ENCODE data around the gene TRIM17. TPM values are rescaled to one million over a fixed set of nuclear protein-coding genes. Genes with fewer than 3 reads are reported as not detected.

Gene TRIM17
- total RNA-seq, 1 donor from 2014 or later: 0.38 TPM

DNA sequence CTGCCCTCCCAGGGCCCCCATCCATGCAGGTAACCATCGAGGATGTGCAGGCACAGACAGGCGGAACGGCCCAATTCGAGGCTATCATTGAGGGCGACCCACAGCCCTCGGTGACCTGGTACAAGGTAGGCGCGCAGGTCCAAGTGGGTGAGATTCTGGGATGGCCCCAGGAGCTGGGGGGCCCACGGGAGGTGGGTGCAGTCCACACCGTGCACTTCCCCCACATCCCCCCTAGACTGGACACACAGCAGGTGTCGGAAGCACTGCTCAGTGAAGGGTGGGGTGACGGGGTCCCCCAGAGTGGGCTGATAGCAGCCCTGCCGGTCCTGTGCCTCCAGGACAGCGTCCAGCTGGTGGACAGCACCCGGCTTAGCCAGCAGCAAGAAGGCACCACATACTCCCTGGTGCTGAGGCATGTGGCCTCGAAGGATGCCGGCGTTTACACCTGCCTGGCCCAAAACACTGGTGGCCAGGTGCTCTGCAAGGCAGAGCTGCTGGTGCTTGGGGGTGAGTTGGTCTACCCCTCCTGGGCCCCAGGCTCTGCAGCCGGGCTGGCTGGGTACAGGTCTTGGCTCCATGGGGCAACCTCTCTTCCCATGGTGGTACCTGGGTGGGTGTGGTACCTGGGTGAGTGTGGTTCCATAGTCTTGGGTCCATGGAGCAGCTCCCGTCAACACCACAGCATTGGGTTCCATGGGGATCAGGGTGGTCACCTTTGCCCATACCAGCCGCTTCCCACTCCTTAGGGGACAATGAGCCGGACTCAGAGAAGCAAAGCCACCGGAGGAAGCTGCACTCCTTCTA, 50.4 kb downstream of the TRIM17 start:
- DNase-seq (ENCODE audit: missing footprints) (peak; percentile 71), ATAC-seq (no peak)
- intact Hi-C loops (cut with DNase I): no loop called here

DNA sequence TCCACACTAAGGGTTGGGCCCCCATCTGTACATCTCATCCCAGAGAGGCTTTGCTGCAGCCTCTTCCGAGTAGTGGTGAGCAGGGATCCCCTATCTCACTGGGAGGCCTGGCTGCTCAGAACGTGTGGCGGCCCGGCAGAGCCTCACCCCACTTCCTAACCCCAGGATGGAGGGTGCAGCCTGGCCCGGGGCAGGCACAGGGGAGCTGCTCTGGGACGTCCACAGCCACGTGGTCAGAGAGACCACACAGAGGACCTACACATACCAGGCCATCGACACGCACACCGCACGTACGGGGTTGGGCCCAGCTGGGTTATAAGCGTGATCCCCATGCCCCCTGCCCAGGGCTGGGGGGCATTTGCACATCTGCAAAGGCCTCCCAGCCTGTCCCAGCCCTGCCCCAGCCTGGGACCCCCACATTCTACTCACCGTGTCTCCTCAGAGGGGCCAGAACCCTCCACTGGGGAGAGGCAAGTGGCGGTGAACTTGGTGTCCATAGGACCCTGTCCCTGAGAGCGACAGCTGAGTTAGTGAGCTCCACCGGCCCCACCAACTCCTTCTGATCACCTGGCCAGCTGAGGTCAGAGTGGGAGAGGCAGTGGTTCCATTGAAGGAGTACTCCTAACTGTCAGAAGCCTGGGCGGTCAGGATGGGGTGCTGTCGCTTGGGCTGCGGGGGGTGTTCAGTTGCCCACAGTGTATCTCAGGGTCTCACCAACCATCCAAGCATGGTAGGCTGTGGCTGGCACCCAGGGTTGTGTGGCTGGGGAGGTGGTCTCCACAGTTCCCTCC, 51.2 kb downstream of the TRIM17 start:
- peak; percentile 47 for DNase-seq (ENCODE audit: missing footprints)
- intact Hi-C loops (cut with DNase I): no loop called here
- ATAC-seq: no peak

DNA sequence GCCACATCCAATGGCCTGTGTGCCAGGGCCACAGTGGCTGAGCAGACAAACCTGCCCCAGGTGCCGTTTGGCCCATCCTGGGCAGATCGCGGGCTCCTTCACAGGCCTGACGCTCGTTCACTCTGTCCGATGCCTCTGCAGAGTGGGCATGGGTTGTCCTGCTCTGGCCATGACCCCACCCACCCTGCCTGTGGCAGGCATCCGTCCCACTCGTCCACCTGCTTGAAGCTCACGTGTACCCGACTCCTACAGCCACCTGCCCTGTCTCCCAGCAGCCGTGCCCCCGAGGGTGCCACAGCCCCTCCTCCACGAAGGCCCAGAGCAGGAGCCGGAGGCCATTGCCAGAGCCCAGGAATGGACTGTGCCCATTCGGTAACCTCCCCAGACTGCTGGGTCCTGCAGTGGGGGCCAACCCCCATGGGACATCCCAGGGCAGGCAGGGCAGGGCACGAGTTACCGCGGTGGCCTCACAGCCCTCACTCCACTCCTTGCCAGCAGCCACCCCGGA, 51.9 kb downstream of the TRIM17 start:
- ATAC-seq (no peak), DNase-seq (ENCODE audit: missing footprints) (peak; percentile 56)
- intact Hi-C loops (cut with DNase I): no loop called here

DNA sequence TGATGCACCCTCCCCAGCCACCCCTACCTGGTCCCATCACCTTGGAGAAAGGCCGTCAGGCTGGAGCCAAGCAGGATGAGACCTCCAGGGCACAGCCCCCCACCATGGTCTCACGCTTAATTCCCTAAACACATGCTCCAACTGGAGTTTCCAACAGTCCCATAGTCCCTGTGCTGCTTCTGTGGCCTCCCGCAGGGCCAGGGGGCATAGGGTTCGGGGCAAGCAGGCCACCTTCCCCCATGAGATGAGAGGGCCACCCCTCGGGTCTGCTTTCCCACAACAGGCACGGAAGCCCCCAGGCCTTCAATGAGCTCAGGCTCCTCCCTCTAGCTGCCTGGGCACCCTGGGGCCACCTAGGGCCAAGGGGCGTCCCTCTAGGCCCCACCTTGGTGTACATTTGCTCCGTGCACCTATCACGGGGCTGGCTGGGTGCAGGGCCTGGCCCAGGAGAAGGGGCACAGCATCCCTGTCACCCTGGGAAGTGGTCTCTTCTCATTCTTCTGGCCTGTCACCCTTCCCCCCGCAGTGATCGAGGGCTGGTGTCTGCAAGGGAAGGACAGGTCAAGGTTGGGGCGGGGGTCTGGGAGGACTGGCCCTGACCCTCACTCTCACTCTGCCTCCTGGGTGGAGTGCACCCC, 52.5 kb downstream of the TRIM17 start:
- intact Hi-C loops (cut with DNase I): no loop called here
- no peak for ATAC-seq
- DNase-seq (ENCODE audit: missing footprints): peak; percentile 20

DNA sequence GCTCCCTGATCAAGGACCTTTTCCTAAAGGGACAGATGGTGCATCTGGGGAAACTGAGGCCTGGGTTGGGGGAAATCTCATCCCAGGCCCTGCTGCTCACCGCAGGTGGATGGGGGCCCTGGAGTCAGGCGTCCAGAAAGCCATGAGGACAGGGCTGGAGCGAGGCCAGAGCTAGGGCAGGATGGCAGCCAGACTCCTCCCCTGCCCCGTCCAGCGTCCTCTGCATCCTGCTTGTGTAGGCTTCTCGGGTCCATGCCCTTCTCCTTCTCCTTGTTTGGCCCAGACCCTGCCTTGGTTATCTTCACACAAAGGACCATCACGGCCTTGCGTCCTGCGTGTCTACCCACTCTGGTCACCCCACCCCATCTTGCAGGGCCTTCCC, 53.0 kb downstream of the TRIM17 start:
- ATAC-seq (no peak), DNase-seq (ENCODE audit: missing footprints) (peak; percentile 69)
- intact Hi-C loops (cut with DNase I): no loop called here

DNA sequence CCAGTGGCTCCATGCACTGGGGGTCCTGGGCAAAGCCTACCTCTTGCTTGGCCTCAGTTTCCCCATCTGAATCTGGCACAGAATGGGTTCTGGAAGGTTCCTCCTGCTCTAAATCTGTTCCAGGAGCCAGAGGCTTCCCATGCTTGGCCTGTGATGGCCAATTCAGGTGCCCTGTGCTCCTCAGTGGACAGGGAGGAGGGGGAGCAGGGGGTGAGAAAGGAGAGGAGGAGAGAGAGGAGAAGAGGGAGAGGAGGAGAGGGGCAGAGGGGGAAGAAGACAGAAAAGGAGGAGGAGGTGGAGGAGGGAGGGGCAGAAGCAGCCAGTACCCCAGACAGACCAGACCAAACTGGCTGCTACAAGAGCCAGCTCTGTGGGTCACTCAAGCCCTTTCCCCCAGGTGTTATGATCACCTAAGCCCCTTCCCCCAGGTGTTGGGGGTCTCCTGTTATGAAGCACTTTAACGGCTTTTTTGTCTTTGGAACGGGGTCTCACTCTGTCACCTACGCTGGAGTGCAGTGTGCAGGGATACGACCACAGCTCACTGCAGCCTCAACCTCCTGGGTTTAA, 53.7 kb downstream of the TRIM17 start:
- no peak for DNase-seq (ENCODE audit: missing footprints)
- intact Hi-C loops (cut with DNase I): no loop called here
- no peak for ATAC-seq

DNA sequence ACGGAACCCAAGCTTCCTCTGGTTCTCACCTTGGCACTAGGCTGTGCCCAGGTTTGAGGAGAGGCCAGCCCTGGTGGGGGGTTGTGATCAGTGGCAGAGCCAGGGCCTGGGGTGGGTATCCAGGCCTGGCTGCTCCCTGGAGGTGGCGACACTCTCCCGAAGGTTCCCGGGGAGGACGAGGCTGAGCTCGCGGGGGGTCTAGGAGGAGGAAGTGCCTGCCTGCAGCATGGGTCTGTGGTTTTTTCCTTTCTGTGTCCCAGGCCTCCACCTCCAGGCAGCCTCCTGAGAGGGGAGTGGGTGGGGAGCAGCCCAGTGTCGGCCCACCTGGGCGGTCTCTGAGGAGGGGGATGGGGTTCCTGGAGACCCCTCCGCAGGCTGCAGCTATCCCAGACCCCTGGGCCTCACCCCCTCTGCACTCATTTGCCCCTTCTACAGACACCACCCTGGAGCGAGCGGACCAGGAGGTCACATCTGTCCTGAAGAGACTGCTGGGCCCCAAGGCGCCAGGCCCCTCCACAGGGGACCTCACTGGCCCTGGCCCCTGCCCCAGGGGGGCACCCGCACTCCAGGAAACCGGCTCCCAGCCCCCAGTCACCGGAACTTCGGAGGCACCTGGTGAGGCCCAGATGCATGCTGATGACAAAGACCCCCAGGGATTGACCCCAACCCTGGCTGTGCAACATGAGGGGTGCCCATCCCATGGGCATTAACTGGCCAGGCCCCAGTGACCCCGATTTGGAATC, 54.3 kb downstream of the TRIM17 start:
- intact Hi-C loops (cut with DNase I): no loop called here
- DNase-seq (ENCODE audit: missing footprints) (peak; percentile 55), ATAC-seq (no peak)

DNA sequence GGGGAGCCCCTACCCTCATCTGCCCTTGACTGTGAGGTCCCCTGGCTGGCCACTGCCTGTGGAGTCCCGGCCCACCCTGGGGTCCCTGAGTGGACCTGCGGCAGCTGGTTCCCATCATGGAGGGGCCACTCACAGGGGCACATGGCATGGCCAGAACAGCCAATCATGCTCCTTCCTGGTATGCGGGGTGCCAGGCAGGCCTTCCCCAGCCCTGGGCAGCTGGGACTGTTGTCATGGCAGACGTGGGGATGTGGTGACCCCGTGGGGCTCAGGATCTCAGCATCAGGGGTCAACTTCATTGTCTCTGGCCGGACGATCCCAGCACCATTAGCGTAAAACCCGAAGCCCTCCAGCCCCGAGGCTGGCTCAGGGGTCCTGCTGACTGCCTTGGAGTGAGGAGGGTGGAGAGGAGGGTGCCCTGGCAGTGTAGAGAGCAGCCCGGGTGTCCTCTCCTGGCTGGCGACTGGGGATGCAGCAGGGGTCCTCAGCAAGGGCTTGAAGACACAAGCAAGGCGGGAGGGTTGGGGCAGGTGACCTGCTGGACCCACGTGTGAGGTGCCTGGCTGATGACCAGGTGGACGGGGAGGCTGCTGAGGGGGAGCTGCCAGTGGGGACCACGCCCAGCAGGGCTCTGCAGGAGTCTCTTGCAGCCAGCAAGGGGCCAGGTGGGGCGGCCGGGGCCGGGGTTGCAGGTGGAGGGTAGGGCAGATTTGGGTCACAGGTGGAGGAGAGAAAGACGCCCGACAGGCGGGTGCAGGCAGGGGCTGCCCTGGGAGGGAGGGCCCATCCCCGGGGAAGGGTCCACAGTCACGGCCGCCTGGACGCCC, 55.1 kb downstream of the TRIM17 start:
- DNase-seq (ENCODE audit: missing footprints) (peak; percentile 70), ATAC-seq (peak; percentile 14)
- intact Hi-C loops (cut with DNase I): no loop called here

DNA sequence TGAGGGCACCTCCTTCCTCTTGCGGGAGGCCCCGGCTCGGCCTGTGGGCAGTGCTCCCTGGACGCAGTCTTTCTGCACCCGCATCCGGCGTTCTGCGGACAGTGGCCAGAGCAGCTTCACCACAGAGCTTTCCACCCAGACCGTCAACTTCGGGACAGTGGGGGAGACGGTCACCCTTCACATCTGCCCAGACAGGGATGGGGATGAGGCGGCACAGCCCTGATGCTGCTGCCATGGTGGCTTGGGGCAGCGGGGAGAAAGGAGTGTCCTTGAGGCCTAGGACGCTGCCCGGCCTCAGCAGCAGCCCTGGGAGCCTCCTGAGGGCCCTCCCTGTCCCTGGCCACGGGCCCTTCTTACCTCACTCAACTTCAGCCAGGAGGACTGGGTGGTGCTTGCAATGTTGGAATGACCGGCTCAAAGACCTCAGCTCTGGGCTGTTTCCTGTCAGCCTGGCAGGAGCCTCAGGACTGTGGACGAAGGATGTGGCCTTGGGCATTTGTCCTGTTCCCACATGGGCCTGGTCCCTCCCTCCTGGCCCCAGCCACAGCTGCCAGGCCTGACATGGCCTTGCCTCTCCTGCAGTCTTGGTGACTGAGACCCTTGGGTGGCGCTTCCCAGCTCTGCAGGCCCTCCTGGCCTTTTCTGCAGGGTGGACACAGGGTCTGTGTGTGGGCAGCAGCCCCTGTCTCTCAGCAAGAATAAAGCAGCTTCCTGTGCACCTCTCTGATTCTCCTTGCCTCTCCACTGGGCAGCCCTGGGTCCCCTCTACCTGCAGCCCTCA, 55.9 kb downstream of the TRIM17 start:
- peak; percentile 30 for ATAC-seq
- peak; percentile 63 for DNase-seq (ENCODE audit: missing footprints)
- intact Hi-C loops (cut with DNase I): no loop called here

DNA sequence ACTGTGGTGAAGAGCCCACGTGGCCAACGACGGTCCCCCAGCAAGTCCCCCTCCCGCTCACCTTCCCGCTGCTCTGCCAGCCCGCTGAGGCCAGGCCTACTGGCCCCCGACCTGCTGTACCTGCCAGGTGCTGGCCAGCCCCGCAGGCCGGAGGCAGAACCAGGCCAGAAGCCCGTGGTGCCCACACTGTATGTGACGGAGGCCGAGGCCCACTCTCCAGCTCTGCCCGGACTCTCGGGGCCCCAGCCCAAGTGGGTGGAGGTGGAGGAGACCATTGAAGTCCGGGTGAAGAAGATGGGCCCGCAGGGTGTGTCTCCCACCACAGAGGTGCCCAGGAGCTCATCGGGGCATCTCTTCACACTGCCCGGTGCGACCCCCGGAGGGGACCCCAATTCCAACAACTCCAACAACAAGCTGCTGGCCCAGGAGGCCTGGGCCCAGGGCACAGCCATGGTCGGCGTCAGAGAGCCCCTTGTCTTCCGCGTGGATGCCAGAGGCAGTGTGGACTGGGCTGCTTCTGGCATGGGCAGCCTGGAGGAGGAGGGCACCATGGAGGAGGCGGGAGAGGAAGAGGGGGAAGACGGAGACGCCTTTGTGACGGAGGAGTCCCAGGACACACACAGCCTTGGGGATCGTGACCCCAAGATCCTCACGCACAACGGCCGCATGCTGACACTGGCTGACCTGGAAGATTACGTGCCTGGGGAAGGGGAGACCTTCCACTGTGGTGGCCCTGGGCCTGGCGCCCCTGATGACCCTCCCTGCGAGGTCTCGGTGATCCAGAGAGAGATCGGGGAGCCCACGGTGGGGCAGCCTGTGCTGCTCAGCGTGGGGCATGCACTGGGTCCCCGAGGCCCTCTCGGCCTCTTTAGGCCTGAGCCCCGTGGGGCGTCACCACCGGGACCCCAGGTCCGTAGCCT, 56.8 kb downstream of the TRIM17 start:
- ATAC-seq: peak; percentile 3
- intact Hi-C loops (cut with DNase I): no loop called here
- peak; percentile 48 for DNase-seq (ENCODE audit: missing footprints)

DNA sequence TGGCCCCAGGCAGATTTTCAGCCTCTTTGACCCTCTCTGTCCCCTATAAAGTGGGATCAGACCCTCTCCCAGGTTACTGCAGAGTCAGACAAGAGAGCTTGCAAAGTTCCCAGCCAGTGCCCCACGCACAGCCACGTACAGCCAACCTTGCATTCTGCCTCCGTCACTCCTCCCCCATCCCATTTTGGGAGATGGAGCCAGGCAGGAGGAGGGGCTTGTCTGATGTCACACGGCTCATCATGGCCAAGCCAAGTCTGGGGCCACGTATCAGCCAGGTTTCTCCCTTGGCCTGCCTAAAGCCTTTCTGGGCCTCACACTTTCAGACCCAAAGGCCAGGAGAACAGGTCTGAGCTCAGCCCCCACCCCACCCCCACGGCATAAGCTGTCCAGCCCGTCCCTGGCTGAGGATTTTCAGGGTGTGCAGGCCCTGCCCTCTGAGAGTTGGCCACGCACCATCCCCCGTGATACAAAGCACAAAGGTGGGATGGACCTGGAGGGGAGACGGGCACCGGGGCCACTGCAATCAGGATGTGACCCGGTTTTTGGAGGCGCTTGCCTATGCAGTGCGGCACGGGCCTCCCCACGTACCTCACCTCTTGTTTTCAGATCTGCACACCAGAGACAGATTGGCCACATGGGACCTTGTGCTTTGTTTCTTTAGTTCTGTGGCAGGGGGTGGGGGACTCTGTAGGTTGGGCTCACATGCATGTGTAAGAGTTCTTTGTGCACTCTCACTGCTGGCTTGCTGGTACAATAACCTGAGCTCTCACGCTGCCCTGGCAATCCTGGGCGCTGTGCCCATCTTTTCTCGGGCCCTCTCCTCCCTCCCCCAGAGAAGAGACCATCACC, 57.7 kb downstream of the TRIM17 start:
- peak; percentile 64 for DNase-seq (ENCODE audit: missing footprints)

DNA sequence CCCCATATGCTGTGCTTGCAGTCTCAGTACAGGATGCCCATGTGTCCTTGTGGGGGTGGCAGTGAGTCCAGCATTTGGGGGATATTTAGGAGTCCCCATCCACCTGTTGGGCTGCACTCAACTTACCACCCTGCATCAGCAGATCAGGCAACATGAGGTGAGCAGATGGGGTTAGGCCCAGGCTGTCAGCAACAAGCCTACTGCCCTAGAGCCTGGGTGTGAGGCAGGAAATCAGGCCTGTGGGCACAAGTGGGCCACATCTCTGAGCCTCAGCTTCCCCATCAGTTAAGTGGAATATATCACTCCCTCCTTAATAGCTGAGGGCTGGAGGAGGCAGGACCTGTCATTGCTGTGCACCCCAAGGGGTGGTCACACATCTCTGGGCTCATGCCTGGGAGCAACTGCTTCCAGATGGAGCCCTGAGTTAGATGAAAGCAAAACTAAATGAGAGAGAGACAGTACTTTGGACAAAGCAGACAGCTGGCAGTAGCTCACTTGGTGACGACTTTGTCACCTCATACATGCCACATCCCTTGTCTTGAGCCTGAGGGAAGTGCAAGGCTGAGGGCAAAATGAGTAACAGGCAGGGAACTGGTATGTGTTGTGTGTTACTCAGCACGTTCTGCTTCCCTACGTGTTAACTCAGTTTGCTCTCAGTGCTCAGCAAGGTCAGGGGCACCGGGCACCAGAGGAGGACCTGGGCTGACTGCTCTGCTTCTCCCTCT, 58.5 kb downstream of the TRIM17 start:
- no peak for ATAC-seq
- intact Hi-C loops (cut with DNase I): no loop called here

More for the DNA sequence above, 57.7 kb downstream of the TRIM17 start:
- intact Hi-C loops (cut with DNase I): no loop called here
- peak; percentile 20 for ATAC-seq

More for the DNA sequence above, 58.5 kb downstream of the TRIM17 start:
- DNase-seq (ENCODE audit: missing footprints): no peak

All from Right ventricle myocardium inferior (tissue), 1 donor.